DOHH2 (cell line): ENCODE measurements around the gene MAN1C1.

ENCODE experiments used
- EZH2phosphoT487 ChIP-seq: fragments of 200-600 bp; sonication (generic); IDR thresholded peaks from 2 replicates; pipeline ENCODE4 v1.6.1; 2017; ENCODE audit warnings: borderline replicate concordance, mild to moderate bottlenecking, antibody characterized with exemption, low read length, moderate library complexity, mixed read lengths
- TF ChIP-seq, protein P1 (sequence below): fragments of 200-600 bp; sonication (generic); IDR thresholded peaks from one replicate; pipeline ENCODE4 v1.5.1; 2014; ENCODE audit warnings: antibody characterized with exemption, mild to moderate bottlenecking, low read depth, low read length; ENCODE audit not compliant: poor library complexity, severe bottlenecking

DNA sequence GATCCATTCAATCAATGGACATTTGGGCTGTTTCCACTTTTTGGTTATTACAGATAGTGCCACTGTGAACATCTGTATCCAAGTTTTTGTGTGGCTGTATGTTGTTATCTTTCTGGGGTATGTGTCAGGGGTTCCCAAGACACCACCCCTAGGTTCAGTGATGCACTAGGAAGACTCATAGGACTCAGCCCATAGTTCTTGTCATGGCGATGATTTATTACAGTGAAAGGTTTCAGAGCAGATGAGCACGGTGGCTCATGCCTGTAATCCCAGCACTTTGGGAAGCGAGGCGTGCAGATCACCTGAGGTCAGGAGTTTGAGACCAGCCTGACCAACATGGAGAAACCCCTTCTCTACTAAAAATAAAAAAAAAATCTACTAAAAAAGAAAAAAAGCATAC, 64.1 kb downstream of the MAN1C1 start:
- TF ChIP-seq, protein P1, sequence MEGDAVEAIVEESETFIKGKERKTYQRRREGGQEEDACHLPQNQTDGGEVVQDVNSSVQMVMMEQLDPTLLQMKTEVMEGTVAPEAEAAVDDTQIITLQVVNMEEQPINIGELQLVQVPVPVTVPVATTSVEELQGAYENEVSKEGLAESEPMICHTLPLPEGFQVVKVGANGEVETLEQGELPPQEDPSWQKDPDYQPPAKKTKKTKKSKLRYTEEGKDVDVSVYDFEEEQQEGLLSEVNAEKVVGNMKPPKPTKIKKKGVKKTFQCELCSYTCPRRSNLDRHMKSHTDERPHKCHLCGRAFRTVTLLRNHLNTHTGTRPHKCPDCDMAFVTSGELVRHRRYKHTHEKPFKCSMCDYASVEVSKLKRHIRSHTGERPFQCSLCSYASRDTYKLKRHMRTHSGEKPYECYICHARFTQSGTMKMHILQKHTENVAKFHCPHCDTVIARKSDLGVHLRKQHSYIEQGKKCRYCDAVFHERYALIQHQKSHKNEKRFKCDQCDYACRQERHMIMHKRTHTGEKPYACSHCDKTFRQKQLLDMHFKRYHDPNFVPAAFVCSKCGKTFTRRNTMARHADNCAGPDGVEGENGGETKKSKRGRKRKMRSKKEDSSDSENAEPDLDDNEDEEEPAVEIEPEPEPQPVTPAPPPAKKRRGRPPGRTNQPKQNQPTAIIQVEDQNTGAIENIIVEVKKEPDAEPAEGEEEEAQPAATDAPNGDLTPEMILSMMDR, result no peak
- TF ChIP-seq EZH2phosphoT487, result no peak
